Thyroid gland (tissue), 4 donors: ENCODE data around the gene ANKRD55. TPM values are rescaled to one million over a fixed set of nuclear protein-coding genes. Genes with fewer than 3 reads are reported as not detected.

ENCODE experiments used
- DNase-seq, 2 donors: peaks; one replicate each; pipeline ENCODE4 v3.0.0-alpha.2; 2019
- H3K27ac ChIP-seq, 3 donors: fragments of 200-600 bp; sonication (generic); 1 replicate in 2 of 3; 2 replicates in 1 of 3; pipeline ENCODE4 v1.5.1; 2016 to 2019; ENCODE audit warnings: mild to moderate bottlenecking in 1 of 3, moderate library complexity in 1 of 3
- H3K27me3 ChIP-seq: fragments of 200-600 bp; sonication (generic); one replicate; pipeline ENCODE4 v1.5.1; 2019
- H3K36me3 ChIP-seq, 2 donors: fragments of 200-600 bp; sonication (generic); one replicate each; pipeline ENCODE4 v1.5.1; 2016 to 2019
- H3K4me1 ChIP-seq, 2 donors: fragments of 200-600 bp; sonication (generic); one replicate each; pipeline ENCODE4 v1.5.1; 2017 to 2019
- H3K4me3 ChIP-seq, 3 donors: fragments of 200-600 bp; sonication (generic); replicated peaks in 1 of 3; 1 replicate in 2 of 3; 2 replicates in 1 of 3; pipeline ENCODE4 v1.5.1; 2016; ENCODE audit warnings: mild to moderate bottlenecking in 1 of 3
- H3K9me3 ChIP-seq: fragments of 200-600 bp; sonication (generic); one replicate; pipeline ENCODE4 v1.5.1; 2017
- CTCF ChIP-seq, 6 experiments: fragments of 200-600 bp in 3 of 6; fragments of 450-650 bp in 3 of 6; sonication (generic) in 3 of 6; IDR thresholded peaks; one replicate each; pipeline ENCODE4 v1.5.1; 2016 to 2019; ENCODE audit warnings: antibody characterized with exemption in 6 of 6, mild to moderate bottlenecking in 2 of 6, inconsistent platforms in 1 of 6, moderate library complexity in 1 of 6
- POLR2A ChIP-seq, 2 donors: fragments of 450-650 bp; IDR thresholded peaks; one replicate each; pipeline ENCODE4 v1.6.1; 2017; ENCODE audit warnings: antibody characterized with exemption in 2 of 2, mild to moderate bottlenecking in 2 of 2, moderate library complexity in 1 of 2
- WGBS, 2 donors: methylation state at CpG; one replicate each; pipeline ENCODE4 v1.1.5; 2017; 5-methylcytosine and 5-hydroxymethylcytosine counted together
- intact Hi-C: fragments of 100-400 bp; cut with DNase I; formaldehyde crosslinking; loops from one replicate; pipeline ENCODE4 v1.15.1; 2023
- total RNA-seq, 4 donors: library from RNA; depleted of rRNA; stranded (reverse); fragments of >200 nt; gene quantifications; one replicate each; pipeline ENCODE4 v1.2.3, GENCODE V29; 2016

ANKRD55 gene
- under 1 TPM in 2 of 4 donors, not detected in 2; 0.22 to 0.94 TPM for total RNA-seq

DNA sequence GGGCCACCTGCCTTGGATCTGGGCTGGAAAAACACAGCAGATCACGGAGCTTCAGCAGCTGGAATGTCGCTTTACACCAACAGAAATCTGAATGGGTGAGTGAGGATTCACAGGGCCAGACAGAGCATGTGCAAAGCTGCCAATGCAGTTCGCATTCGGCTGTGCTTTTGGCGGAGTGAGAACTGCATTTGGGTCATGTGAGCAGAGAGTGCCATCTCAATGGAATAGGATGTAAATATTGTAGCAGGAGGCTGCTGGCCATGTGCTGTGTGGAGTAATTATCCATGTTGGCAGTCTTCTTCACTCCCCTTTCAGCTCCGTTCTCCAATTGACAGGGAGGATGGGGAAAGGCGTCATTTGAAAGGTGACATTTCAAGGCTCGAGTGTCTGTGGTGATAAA, at the start of gene ANKRD55:
Gene ANKRD55, minus strand, starts transcription at position 101 of the 400 bp plus-strand sequence. CDS start 417 bp downstream, outside the sequence.
- no peak for TF ChIP-seq CTCF (IDR thresholded peaks at IDR 0.05)
- no peak for TF ChIP-seq POLR2A (IDR thresholded peaks at IDR 0.05)
- DNase-seq: peak in 1 of 2 donors; percentile 7
- no peak within 1 kb of the TSS for H3K27ac ChIP-seq
- H3K4me1 ChIP-seq: no peaks in the 10 kb centered on the region
- no peaks in the 10 kb centered on the region for H3K27me3 ChIP-seq
- no peaks in the 10 kb centered on the region for H3K9me3 ChIP-seq
- intact Hi-C loops: no loop called here
- H3K36me3 ChIP-seq: no peaks in the 10 kb centered on the region
- WGBS, 2 donors: 64 to 69% methylated on average over 8 of the region's 8 CpGs
- H3K4me3 ChIP-seq: no peak within 1 kb of the TSS

DNA sequence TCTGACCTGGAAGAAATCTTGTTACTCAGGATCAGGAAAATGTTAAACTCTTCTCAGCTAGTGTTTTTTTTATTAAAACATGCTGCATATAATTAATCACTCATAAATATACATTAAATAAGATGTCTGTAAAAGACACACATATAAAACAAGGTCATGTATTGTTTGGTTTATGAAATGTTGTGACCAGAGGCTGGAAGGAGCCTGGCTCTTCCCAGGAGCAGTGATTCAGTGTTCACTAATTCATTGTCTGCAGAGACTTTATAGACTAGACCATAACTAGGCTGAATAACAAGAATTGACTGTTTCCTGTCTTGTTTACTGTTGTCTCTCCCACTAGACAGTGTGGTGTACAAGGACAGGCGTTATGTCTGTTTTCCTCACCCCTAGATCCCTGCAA, 49.1 kb upstream of the ANKRD55 start:
- H3K4me3 ChIP-seq: no peak overlapping the region
- no peaks in the 10 kb centered on the region for H3K9me3 ChIP-seq
- no peak overlapping the region for H3K27ac ChIP-seq
- no peaks in the 10 kb centered on the region for H3K27me3 ChIP-seq
- 93 to 95% methylated on average over 1 of the region's 1 CpG for WGBS, 2 donors
- TF ChIP-seq POLR2A (IDR thresholded peaks at IDR 0.05) (no peak), CTCF (IDR thresholded peaks at IDR 0.05) (no peak)
- intact Hi-C loops: no loop called here
- DNase-seq: no peak
- no peaks in the 10 kb centered on the region for H3K36me3 ChIP-seq
- H3K4me1 ChIP-seq: peaks cover 24 to 39% of the 10 kb centered on the region in 2 donors

GRCh38 chr5:56281489-56282165, 48.5 kb upstream of the ANKRD55 start:
- no peaks in the 10 kb centered on the region for H3K36me3 ChIP-seq
- intact Hi-C loops: no loop called here
- no peak overlapping the region for H3K27ac ChIP-seq
- DNase-seq: no peak
- peaks cover 24 to 35% of the 10 kb centered on the region in 2 donors for H3K4me1 ChIP-seq
- H3K9me3 ChIP-seq: no peaks in the 10 kb centered on the region
- H3K4me3 ChIP-seq: no peak overlapping the region
- no peaks in the 10 kb centered on the region for H3K27me3 ChIP-seq
- TF ChIP-seq POLR2A (IDR thresholded peaks at IDR 0.05): no peak
- TF ChIP-seq CTCF (IDR thresholded peaks at IDR 0.05): no peak
- 74 to 85% methylated on average over 5 of the region's 5 CpGs for WGBS, 2 donors

GRCh38 chr5:56279979-56280378, 46.8 kb upstream of the ANKRD55 start:
- Histone ChIP-seq H3K27me3 (no peaks in the 10 kb centered on the region), H3K4me1 (peaks cover 21 to 33% of the 10 kb centered on the region in 2 donors), H3K4me3 (no peak overlapping the region), H3K27ac (peak overlapping the region; percentile 62 to 80 (median 78)), H3K36me3 (no peaks in the 10 kb centered on the region), H3K9me3 (no peaks in the 10 kb centered on the region)
- peak; percentile 50 to 67 for DNase-seq
- 3 to 34% methylated on average over 2 of the region's 2 CpGs for WGBS, 2 donors
- intact Hi-C loops: loop anchor here (10.0 kb wide), 1 partner anchor 205 kb away; no protein-coding TSS in a partner anchor
- TF ChIP-seq CTCF (IDR thresholded peaks at IDR 0.05) (no peak), POLR2A (IDR thresholded peaks at IDR 0.05) (no peak)

GRCh38 chr5:56279291-56279690, 46.2 kb upstream of the ANKRD55 start:
- peak overlapping the region; percentile 62 to 80 (median 78) for H3K27ac ChIP-seq
- DNase-seq: peak in 1 of 2 donors; percentile 32
- intact Hi-C loops: loop anchor here (10.0 kb wide), 1 partner anchor 206 kb away; no protein-coding TSS in a partner anchor
- H3K9me3 ChIP-seq: no peaks in the 10 kb centered on the region
- TF ChIP-seq POLR2A (IDR thresholded peaks at IDR 0.05) (no peak), CTCF (IDR thresholded peaks at IDR 0.05) (no peak)
- WGBS, 2 donors: 72 to 80% methylated on average over 6 of the region's 6 CpGs
- H3K27me3 ChIP-seq: no peaks in the 10 kb centered on the region
- peaks cover 21 to 33% of the 10 kb centered on the region in 2 donors for H3K4me1 ChIP-seq
- no peak overlapping the region for H3K4me3 ChIP-seq
- H3K36me3 ChIP-seq: no peaks in the 10 kb centered on the region
